Middle frontal gyrus (tissue), 1 donor: ENCODE data around the gene THOC7.

Experiments used
- DNase-seq: peaks from one replicate; pipeline ENCODE4 v3.0.0-alpha.2; 2015; ENCODE audit warnings: low spot score; ENCODE audit errors: extremely low spot score

THOC7 gene

GRCh38 chr3:63845215-63845614 is 18.4 kb downstream of the THOC7 start:
- DNase-seq, result no peak

DNA sequence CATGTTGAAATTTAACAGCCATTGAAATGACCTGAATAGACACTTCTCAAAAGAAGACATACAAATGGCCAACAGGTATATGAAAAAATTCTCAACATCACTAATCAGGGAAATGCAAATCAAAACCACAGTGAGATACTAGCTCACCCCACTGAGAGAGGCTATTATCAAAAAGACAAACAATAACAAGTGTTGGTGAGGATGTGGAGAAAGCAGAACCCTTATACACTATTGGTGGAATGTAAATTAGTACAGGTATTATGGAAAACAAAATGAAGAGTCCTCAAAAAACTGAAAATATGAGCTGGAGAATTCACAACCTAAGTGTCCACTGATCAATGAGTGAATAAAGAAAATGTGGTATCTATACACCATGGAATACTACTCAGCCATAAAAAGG is 21.5 kb downstream of the THOC7 start:
- DNase-seq, result no peak

GRCh38 chr3:63841704-63842103 is 21.9 kb downstream of the THOC7 start:
- no peak for DNase-seq

DNA sequence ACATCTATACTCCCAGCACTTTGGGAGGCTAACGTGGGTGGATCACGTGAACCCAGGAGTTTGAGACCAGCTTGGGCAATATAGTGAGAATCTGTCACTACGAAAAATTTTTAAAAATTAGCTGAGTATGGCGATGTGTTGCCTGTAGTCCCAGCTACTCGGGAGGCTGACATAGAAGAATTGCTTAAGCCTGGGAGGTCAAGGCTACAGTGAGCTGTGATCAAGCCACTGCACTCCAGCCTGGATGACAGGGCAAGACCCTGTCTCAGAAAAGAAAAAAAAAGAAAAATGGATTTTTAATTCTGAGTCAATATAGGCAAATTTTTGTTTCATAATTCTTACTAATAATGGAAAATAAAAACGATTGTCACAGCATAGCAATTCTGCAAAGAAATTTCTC is 31.2 kb downstream of the THOC7 start:
- DNase-seq, result no peak

GRCh38 chr3:63830526-63830925 is 33.1 kb downstream of the THOC7 start:
- no peak for DNase-seq

- no peak for DNase-seq
Observed at GRCh38 chr3:63824309-63824708, 39.3 kb downstream of the THOC7 start.

- DNase-seq, result no peak
Observed at GRCh38 chr3:63819151-63819398, 44.5 kb downstream of the THOC7 start, which contains the start of gene C3orf49. C3orf49 (plus strand) TSS chr3:63819299; CDS start chr3:63819472, 173 bp downstream.

DNA sequence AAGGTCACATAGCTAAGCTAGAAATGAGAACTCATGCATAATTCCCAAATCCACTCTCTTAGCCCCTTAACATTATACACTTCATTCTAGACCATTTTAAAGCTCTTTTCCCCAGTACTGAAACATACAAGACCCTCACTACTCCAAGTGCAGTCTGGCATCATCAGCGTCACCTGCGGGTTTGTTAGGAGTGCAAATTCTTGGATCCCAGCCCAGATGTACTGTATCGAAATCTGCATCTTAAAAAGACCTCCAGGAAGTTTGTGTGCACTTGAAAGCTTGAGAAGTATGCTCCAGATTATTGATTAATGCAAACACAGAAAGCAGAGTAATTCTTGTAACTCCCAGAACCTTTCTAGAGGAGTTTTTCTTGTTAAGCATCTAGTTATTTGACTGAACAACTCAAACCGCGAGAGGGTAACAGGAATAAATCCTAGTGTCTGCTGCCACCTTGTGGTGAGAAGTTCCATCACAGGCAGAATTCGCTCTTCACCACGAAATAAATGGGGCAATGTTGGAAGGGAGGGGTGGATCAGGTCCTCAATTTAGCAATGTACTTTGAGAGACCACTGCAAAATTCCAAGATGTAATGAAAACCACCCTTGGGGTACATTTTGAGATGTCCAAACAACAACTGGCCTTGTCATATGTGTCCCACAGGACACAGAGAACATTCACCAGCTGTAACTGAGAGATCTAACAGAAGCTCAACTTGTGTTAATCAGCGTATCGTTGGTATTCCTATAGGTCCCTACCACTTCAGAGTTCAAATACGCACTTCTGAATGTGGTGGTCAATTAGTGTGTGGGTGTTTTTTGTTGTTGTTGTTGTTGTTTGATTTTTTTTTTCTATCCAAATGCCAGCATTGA is 45.1 kb downstream of the THOC7 start:
- DNase-seq, result peak; percentile 76

- no peak for DNase-seq
Observed at GRCh38 chr3:63817225-63817624, 46.4 kb downstream of the THOC7 start.

DNA sequence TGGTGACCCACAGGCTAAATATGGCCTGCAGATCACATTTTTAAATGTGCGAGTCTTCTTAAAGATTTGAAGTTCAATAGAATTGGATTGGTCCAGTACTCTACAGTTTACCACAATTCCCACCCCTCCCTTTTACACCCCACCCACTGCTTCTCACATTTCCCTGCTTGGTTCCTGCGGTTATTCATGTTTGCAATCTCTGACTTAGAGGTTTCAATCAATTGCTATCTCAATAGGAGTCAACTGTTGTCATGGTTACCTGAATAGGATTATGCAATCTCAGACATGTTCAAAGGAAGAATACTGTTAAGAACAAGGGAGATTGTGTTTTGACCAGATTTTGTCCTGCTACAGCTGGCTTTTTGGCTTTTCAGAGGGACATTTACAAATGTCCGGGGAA is 49.4 kb downstream of the THOC7 start:
- DNase-seq, result no peak

DNA sequence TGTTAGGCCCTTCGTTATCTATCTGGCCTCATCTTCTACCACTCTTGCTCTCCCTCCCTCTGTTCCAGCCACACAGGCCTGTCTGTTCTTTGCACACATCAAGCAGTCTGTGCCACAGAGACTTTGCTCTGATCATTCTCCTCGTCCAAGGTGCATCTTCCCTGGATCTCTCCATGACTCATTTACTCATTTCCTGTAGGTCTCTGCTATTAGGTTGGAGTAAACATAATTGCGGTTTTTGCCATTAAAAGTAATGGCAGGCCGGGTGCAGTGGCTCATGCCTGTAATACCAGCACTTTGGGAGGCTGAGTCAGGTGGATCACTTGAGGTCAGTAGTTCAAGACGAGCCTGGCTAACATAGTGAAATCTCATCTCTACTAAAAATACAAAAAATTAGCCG is 54.0 kb downstream of the THOC7 start:
- DNase-seq, result no peak

GRCh38 chr3:63808633-63809032 is 55.0 kb downstream of the THOC7 start:
- no peak for DNase-seq

DNA sequence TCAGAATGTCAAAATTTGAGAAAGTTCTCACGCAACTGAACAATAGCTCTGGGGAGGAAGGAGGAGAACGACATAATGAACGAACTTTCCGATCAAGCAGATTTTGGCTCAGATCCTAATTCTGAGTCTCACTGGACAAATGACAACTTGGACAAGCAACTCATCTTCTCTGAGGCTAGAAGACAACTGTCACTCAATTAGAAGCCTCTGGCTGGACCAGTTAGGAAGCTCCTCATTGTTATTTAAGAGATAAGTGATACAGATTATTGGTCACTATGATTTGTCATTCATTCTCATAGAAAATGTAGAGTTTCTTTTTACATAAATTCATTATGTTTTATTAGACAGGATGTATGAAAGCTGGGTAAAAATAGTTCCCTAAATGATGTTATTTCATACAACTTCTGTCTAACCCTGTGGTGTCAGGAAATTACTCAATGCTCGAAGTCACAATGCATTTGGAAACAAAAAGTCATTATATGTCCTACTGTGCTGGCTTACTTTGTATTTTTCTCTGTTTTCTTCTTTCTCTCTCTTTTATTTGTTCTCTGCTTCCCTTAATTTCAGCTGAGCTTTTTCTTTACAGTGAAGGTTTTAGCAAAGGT is 55.5 kb downstream of the THOC7 start:
- no peak for DNase-seq

GRCh38 chr3:63803911-63804310 is 59.7 kb downstream of the THOC7 start:
- no peak for DNase-seq

DNA sequence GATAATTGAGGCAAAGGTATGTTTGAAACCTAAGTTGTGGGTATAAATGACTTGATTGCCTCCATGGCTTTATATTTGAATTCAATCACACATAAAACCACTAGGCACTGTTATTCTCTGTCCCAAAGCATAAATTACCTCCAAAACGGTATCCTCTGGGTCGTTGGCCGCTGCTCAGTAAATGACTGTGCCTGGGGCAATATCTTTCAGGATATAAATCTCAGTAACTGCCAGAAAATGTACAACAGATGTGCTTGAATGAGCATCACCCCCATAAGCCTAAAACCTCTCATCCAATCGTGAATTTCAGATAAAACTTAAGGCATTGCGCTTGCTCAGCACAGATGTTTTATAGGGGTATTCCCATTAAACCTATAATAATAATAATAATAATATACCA is 63.5 kb downstream of the THOC7 start:
- DNase-seq, result no peak

DNA sequence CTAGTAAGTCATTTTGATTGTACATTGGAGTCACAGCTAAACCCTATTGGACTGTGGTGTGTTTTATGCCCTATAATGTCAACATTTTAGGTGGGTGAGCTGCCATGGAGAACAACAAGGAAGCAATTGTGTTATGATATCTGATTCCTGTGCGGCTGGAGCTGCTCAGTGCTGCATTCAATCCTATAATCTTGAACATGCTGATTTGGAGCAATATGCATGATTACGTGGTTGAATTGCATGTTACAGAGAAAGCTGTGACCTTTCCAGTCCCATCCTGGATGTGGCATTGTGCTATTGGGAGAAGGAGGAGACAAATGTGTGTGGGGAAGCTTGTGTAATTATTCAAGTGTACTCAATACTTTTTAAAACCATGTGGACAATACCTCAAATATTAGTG is 64.7 kb downstream of the THOC7 start:
- no peak for DNase-seq

DNA sequence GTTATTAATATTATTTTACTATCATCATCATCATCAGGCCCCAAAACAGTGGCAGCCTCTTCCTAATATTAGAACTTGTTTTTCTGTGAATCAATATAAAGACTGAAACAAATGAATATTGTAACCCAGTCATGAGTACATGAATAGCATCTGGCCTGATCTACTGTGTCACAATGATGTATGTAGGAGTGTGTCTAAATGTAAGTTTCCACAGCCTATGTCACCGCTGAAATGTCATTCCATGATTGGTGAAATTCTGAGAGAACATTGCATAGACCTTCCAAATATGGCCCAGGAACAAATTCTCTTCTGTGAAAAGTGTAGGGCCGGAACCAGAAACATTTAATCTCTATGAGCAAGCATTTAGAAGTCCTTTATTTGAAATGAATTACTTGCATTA is 65.1 kb downstream of the THOC7 start:
- no peak for DNase-seq

GRCh38 chr3:63795438-63795837 is 68.2 kb downstream of the THOC7 start:
- DNase-seq, result no peak

DNA sequence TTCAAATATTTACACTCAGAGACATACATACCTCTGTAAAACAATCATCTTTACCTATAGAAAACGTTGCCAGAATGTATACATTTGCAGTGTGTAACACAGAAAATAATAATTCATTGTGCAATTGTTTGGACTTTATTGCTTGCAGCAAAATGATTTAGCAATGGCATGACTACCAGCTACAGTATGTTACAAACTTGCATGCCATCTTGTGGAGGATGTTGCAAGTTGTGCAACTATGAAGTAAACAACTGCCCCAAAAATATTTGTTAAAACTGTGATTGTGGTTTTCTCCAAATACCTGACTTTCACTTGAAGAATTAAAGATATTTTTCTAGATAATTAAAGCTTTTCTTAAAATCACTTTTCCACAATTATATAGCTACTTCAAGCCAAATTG is 71.6 kb downstream of the THOC7 start:
- DNase-seq, result no peak
